Bronchial epithelial cell (primary cell): ENCODE measurements around the gene SRRM1. TPM values are rescaled to one million over a fixed set of nuclear protein-coding genes. Genes with fewer than 3 reads are reported as not detected.
A peak's percentile ranks its signal among the peaks of the same experiment; 100 is the strongest.
"Not testable (repeated sequence)": the region's sequence is repeated elsewhere in the genome, so short reads cannot be mapped to it uniquely, and the experiment has no call there.

ENCODE experiments used
- DNase-seq: peaks from one replicate; pipeline ENCODE4 v3.0.0-alpha.2; 2010; ENCODE audit warnings: low read depth
- FAIRE-seq: peaks from 2 replicates; lab custom pipeline; 2011; peaks lifted over from hg19 to GRCh38; lab: Jason Lieb, UNC
- H3K27me3 ChIP-seq: 2 replicates; pipeline ENCODE4 v1.5.1; 2011; ENCODE audit warnings: low read length; ENCODE audit not compliant: control insufficient read depth, insufficient read depth
- H3K36me3 ChIP-seq: 2 replicates; pipeline ENCODE4 v1.5.1; 2011; ENCODE audit warnings: low read length; ENCODE audit not compliant: control insufficient read depth, insufficient read depth
- H3K4me3 ChIP-seq: 2 replicates; pipeline ENCODE4 v1.5.1; 2011; ENCODE audit warnings: mild to moderate bottlenecking, low read depth, low read length, control low read depth
- CTCF ChIP-seq: IDR thresholded peaks from 2 replicates; pipeline ENCODE4 v1.5.1; 2011; ENCODE audit warnings: mild to moderate bottlenecking, moderate library complexity, low read length, control low read depth, inconsistent platforms; ENCODE audit not compliant: insufficient read depth, severe bottlenecking
- total RNA-seq: library from RNA; depleted of rRNA; stranded (reverse); fragments of >200 nt; gene quantifications from 2 replicates; pipeline ENCODE4 v1.2.1, GENCODE V29; 2014

Gene SRRM1
- total RNA-seq, 1 donor from 2014 or later = 18.4 TPM

DNA sequence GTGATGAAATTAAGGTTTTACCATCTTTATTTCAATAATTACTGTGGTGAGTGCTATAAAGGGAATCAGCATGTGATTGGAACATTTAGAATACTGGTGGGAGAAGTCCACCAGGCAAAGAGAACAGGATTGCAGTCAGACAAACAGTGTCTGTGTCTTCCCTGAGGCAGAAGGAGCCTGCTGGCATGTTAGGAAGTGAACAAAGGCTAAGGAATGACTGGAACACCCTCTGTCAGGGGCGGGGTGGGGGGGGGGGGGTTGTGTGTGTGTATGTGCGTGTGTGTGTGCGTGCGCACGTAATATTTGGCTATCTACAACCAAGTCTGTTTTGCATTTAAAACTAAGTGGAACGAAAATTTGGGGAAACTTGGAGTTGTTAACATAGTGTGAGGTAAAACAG is 30.2 kb downstream of the SRRM1 start:
- FAIRE-seq = no peak

DNA sequence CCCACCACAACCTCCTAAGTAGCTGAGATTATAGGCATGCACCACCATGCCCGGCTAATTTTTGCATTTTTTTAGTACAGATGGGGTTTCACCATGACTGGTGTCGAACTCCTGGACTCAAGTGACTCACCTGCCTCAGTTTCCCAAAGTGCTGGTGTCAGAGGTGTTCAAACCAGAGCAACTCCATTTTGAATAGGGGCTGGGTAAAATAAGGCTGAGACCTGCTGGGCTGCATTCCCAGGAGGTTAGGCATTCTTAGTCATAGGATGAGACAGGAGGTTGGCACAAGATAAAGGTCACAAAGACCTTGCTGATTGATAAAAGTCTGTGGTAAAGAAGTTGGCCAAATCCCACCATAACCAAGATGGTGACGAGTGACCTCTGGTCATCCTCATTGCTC is 35.3 kb downstream of the SRRM1 start:
- FAIRE-seq, H3K27me3 ChIP-seq, H3K4me3 ChIP-seq, H3K36me3 ChIP-seq: not testable (repeated sequence)
- peak; percentile 72 for DNase-seq

More for the DNA sequence above, 30.2 kb downstream of the SRRM1 start:
- H3K27me3 ChIP-seq = no peaks in the 10 kb centered on the region
- DNase-seq = peak; percentile 32
- peaks cover 12% of the 10 kb centered on the region for H3K36me3 ChIP-seq
- H3K4me3 ChIP-seq = no peak overlapping the region
- TF ChIP-seq CTCF = no peak

- DNase-seq = no peak
Measured at GRCh38 chr1:24679725-24680124, 36.6 kb downstream of the SRRM1 start.

GRCh38 chr1:24683713-24684162 is 40.6 kb downstream of the SRRM1 start:
- FAIRE-seq (peak; percentile 43), DNase-seq (peak; percentile 99)
- TF ChIP-seq CTCF = no peak
- Histone ChIP-seq H3K4me3 (no peak overlapping the region), H3K27me3 (no peaks in the 10 kb centered on the region), H3K36me3 (no peaks in the 10 kb centered on the region)

More at GRCh38 chr1:24679725-24680124, 36.6 kb downstream of the SRRM1 start:
- Histone ChIP-seq H3K4me3 (no peak overlapping the region), H3K36me3 (peaks cover 2% of the 10 kb centered on the region), H3K27me3 (no peaks in the 10 kb centered on the region)
- FAIRE-seq = no peak
- TF ChIP-seq CTCF = no peak

- Histone ChIP-seq H3K27me3 (no peaks in the 10 kb centered on the region), H3K36me3 (no peaks in the 10 kb centered on the region), H3K4me3 (no peak overlapping the region)
- DNase-seq (no peak), FAIRE-seq (no peak)
- TF ChIP-seq CTCF = no peak
Measured at GRCh38 chr1:24688033-24688432, 44.9 kb downstream of the SRRM1 start.

GRCh38 chr1:24688621-24689195 is 45.6 kb downstream of the SRRM1 start:
- DNase-seq = peak; percentile 42
- no peak overlapping the region for H3K4me3 ChIP-seq
- no peaks in the 10 kb centered on the region for H3K27me3 ChIP-seq
- H3K36me3 ChIP-seq = no peaks in the 10 kb centered on the region
- peak; percentile 89 for TF ChIP-seq CTCF
- FAIRE-seq = no peak
